K562 (cell line): ENCODE data around the gene AKT1S1. TPM values are rescaled to one million over a fixed set of nuclear protein-coding genes. Genes with fewer than 3 reads are reported as not detected.

Experiments used
- BCOR ChIP-seq: fragments of 450-650 bp; IDR thresholded peaks from 2 replicates; pipeline ENCODE4 v1.6.1; 2016
- BMI1 ChIP-seq: fragments of 150-350 bp; IDR thresholded peaks from 2 replicates; pipeline ENCODE4 v1.6.1; 2014; ENCODE audit warnings: low read length
- C11orf30 ChIP-seq: fragments of 450-650 bp; IDR thresholded peaks from 2 replicates; pipeline ENCODE4 v1.6.1; 2016; ENCODE audit warnings: low read depth, mild to moderate bottlenecking
- CTBP1 ChIP-seq: fragments of 450-650 bp; IDR thresholded peaks from 2 replicates; pipeline ENCODE4 v1.6.1; 2016; ENCODE audit warnings: borderline replicate concordance
- E4F1 ChIP-seq: fragments of 250-450 bp; sonication (Bioruptor Pico); IDR thresholded peaks from 2 replicates; pipeline ENCODE4 v1.5.0; 2021; ENCODE audit warnings: mild to moderate bottlenecking, borderline replicate concordance
- FOXK1 ChIP-seq: sonication (generic); formaldehyde crosslinking; IDR thresholded peaks from 2 replicates; pipeline ENCODE4 v1.8.0; 2022; ENCODE audit warnings: missing genetic modification reagents, mild to moderate bottlenecking, borderline replicate concordance
- GATAD2B ChIP-seq: fragments of 450-650 bp; IDR thresholded peaks from 2 replicates; pipeline ENCODE4 v1.6.1; 2017; ENCODE audit warnings: mild to moderate bottlenecking, borderline replicate concordance
- HBP1 ChIP-seq: fragments of 450-650 bp; formaldehyde crosslinking; IDR thresholded peaks from 2 replicates; pipeline ENCODE4 v1.4.0; 2022; ENCODE audit warnings: missing genetic modification characterization
- HMG20B ChIP-seq: fragments of 250-450 bp; sonication (Bioruptor Pico); IDR thresholded peaks from 2 replicates; pipeline ENCODE4 v1.5.0; 2021; ENCODE audit warnings: mild to moderate bottlenecking
- KLF1 ChIP-seq: fragments of 450-650 bp; IDR thresholded peaks from 2 replicates; pipeline ENCODE4 v1.6.1; 2016; ENCODE audit warnings: missing genetic modification characterization, missing compliant biosample characterization
- MED1 ChIP-seq: sonication (generic); formaldehyde crosslinking; IDR thresholded peaks from 2 replicates; pipeline ENCODE4 v1.8.1; 2023; ENCODE audit warnings: missing genetic modification reagents, borderline replicate concordance
- MTA2 ChIP-seq: fragments of 450-650 bp; IDR thresholded peaks from 2 replicates; pipeline ENCODE4 v1.6.1; 2016; ENCODE audit warnings: low read depth
- PREB ChIP-seq: sonication (generic); formaldehyde crosslinking; IDR thresholded peaks from 2 replicates; pipeline ENCODE4 v1.8.1; 2023; ENCODE audit warnings: mild to moderate bottlenecking, missing genetic modification reagents
- PRPF4 ChIP-seq: fragments of 200-400 bp; formaldehyde crosslinking; IDR thresholded peaks from one replicate; pipeline ENCODE4 v1.6.1; 2017; ENCODE audit warnings: low read length, low read depth, mild to moderate bottlenecking; ENCODE audit not compliant: insufficient read depth, poor library complexity, severe bottlenecking
- RBBP5 ChIP-seq: fragments of 200-600 bp; sonication (generic); IDR thresholded peaks from 2 replicates; pipeline ENCODE4 v1.6.1; 2012; ENCODE audit warnings: borderline replicate concordance, mild to moderate bottlenecking, low read length, control low read depth, inconsistent platforms; ENCODE audit not compliant: insufficient read depth, poor library complexity, severe bottlenecking
- SMAD4 ChIP-seq: fragments of 250-450 bp; sonication (Bioruptor Pico); conservative IDR thresholded peaks from 2 replicates; pipeline ENCODE4 v1.8.0; 2021; ENCODE audit warnings: inconsistent platforms, mild to moderate bottlenecking, moderate library complexity
- SNRNP70 ChIP-seq: fragments of 200-400 bp; formaldehyde crosslinking; optimal IDR thresholded peaks from 2 replicates; pipeline ENCODE3; 2017; ENCODE audit warnings: low read depth, low read length
- SRSF3 ChIP-seq: fragments of 200-400 bp; formaldehyde crosslinking; IDR thresholded peaks from 2 replicates; pipeline ENCODE4 v1.6.1; 2016; ENCODE audit warnings: mild to moderate bottlenecking, low read length, moderate library complexity; ENCODE audit not compliant: insufficient read depth
- TAF15 ChIP-seq: fragments of 200-400 bp; formaldehyde crosslinking; IDR thresholded peaks from 2 replicates; pipeline ENCODE4 v1.6.1; 2017; ENCODE audit warnings: mild to moderate bottlenecking, low read depth, low read length, moderate library complexity
- WHSC1 ChIP-seq: IDR thresholded peaks from one replicate; pipeline ENCODE4 v1.6.1; 2012; ENCODE audit warnings: low read length, control low read depth, inconsistent platforms
- ZBED1 ChIP-seq: IDR thresholded peaks from 2 replicates; pipeline ENCODE4 v1.6.1; 2014
- ZFP36 ChIP-seq: fragments of 150-350 bp; IDR thresholded peaks from 2 replicates; pipeline ENCODE4 v1.6.1; 2018; ENCODE audit warnings: low read length, low read depth; ENCODE audit not compliant: partially characterized antibody
- ZNF253 ChIP-seq: fragments of 250-450 bp; sonication (Bioruptor Pico); conservative IDR thresholded peaks from 2 replicates; pipeline ENCODE4 v1.6.1; 2021; ENCODE audit warnings: mild to moderate bottlenecking
- ZNF785 ChIP-seq: fragments of 250-450 bp; sonication (Bioruptor Pico); IDR thresholded peaks from 2 replicates; pipeline ENCODE4 v1.4.0; 2020; ENCODE audit warnings: mild to moderate bottlenecking
- ZNF830 ChIP-seq: fragments of 250-450 bp; sonication (Bioruptor Pico); IDR thresholded peaks from 2 replicates; pipeline ENCODE4 v1.5.0; 2021; ENCODE audit warnings: mild to moderate bottlenecking
- ZSCAN32 ChIP-seq: fragments of 450-650 bp; formaldehyde crosslinking; IDR thresholded peaks from 2 replicates; pipeline ENCODE4 v1.4.0; 2020; ENCODE audit warnings: mild to moderate bottlenecking, moderate library complexity
- polyA plus RNA-seq, 8 experiments: library from polyadenylated mRNA; depleted of rRNA in 4 of 8; stranded (reverse) in 5 of 8; unstranded in 3 of 8; fragments of >200 nt; fragmentation: Nextera tagmentation in 2 of 8; fragmentation: Illumina TruSeq in 1 of 8; extraction: Ambion mirVana in 2 of 8; extraction: Trizol in 1 of 8; gene quantifications; 2 replicates each; pipeline versions ENCODE4 v1.2.1 to v1.2.3, GENCODE V29; 2011 to 2014; ENCODE audit warnings: inconsistent platforms in 1 of 8, missing spikeins in 1 of 8
- total RNA-seq, 7 experiments: library from RNA; depleted of rRNA in 6 of 7; stranded (reverse); fragments of >200 nt in 6 of 7; fragmentation: Illumina TruSeq in 2 of 7; extraction: Trizol in 2 of 7; gene quantifications; 2 replicates each; pipeline versions ENCODE4 v1.2.1 to v1.2.3, GENCODE V29; 2011 to 2021; ENCODE audit warnings: low replicate concordance in 1 of 7

AKT1S1 gene
- total and polyA plus RNA-seq, 9 of the 15 experiments (the other 6 are each of a cell fraction or from before 2014, with no cell fraction given) = 1.2 to 50.3 (median 17.1) TPM

DNA sequence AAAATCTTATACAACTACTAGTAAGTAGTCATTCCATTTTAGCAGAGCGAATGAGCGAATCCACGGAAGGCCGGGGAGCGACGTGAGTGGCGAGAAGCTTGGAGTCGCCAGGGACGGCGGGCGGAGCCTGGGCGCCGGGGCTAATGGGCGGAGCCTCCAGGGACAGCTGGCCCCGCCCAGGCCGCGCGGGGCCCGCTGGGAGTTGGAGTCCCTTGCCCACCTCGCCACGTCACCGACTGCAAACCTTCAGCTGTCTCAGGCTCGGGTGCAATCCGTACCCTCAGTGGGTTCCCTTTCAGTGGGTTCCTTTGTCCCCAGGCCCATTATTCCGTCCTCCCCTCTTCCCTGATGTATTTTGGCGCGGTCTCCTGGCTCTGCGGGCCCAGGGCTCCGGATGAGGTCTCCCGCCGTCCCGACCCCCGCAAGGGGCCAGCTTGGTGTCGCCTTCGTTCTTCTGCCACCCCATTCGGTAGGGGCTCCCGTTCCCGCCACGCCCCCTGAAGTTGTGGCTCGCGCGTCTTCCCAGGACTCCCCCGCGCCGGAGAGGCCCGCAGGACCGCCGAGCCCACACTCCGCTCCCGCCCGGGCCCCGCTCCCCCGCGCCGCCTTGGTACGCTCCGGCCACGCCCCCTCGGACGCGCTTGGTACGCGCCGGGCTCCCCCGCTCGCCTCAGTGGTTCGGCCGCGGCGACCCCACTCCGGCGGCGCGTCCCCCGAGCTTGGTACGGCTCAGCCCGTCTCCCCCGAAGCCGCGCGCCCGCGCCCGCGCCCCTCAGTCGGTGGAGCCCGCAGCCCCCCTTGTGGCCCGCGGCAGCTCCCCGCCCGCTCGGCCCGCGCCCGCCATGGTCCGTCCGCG lies 26.4 kb downstream of the AKT1S1 start, which contains the start of gene PTOV1 (continued):
- TF ChIP-seq SNRNP70 (no peak), E4F1 (no peak), MTA2 (0 out of 2 replicates have a peak, but pooled peaks have one; percentile 10), MED1 (CRISPR knock-in tag) (no peak), RBBP5 (peak; percentile 87), GATAD2B (peak; percentile 71; the same call in 1 of the 2 replicates), FOXK1 (no peak), BCOR (0 out of 2 replicates have a peak, but pooled peaks have one; percentile 10), KLF1 (tag) (no peak), C11orf30 (peak; percentile 38; the same call in 1 of the 2 replicates), ZFP36 (no peak), SMAD4 (CRISPR knock-in tag) (peak; percentile 64), ZNF830 (no peak), WHSC1 (no peak), CTBP1 (peak; percentile 75), TAF15 (no peak), HBP1 (no peak), ZBED1 (no peak), ZNF253 (CRISPR knock-in tag) (no peak), ZSCAN32 (no peak), ZNF785 (CRISPR knock-in tag) (no peak), PRPF4 (no peak), SRSF3 (no peak), PREB (CRISPR knock-in tag) (no peak; the same call in 1 of the 2 replicates), HMG20B (CRISPR knock-in tag) (no peak), BMI1 (no peak)
